Testis (tissue), 3 donors: Measurements from ENCODE around the gene GPR15LG. TPM values are rescaled to one million over a fixed set of nuclear protein-coding genes. Genes with fewer than 3 reads are reported as not detected.
"Not testable (repeated sequence)": the region's sequence is repeated elsewhere in the genome, so short reads cannot be mapped to it uniquely, and the experiment has no call there.

Experiments
- DNase-seq: peaks from one replicate; pipeline ENCODE4 v3.0.0-alpha.2; 2019
- H3K27ac ChIP-seq, 2 donors: fragments of 200-600 bp; sonication (generic); one replicate each; pipeline ENCODE4 v1.5.1; 2019
- H3K27me3 ChIP-seq: fragments of 200-600 bp; sonication (generic); one replicate; pipeline ENCODE4 v1.5.1; 2019
- H3K36me3 ChIP-seq: fragments of 200-600 bp; sonication (generic); one replicate; pipeline ENCODE4 v1.5.1; 2017; ENCODE audit warnings: low read depth; ENCODE audit errors: missing control alignments
- H3K4me1 ChIP-seq: fragments of 200-600 bp; sonication (generic); one replicate; pipeline ENCODE4 v1.5.1; 2019
- H3K4me3 ChIP-seq, 2 donors: fragments of 200-600 bp; sonication (generic); one replicate each; pipeline ENCODE4 v1.5.1; 2017 to 2019
- H3K9me3 ChIP-seq: fragments of 200-600 bp; sonication (generic); one replicate; pipeline ENCODE4 v1.5.1; 2017
- CTCF ChIP-seq, 3 experiments: fragments of 450-650 bp in 2 of 3; fragments of 200-600 bp in 1 of 3; sonication (generic) in 1 of 3; IDR thresholded peaks; one replicate each; pipeline ENCODE4 v1.5.1; 2016 to 2019; ENCODE audit warnings: antibody characterized with exemption in 3 of 3, mild to moderate bottlenecking in 2 of 3, moderate library complexity in 1 of 3
- POLR2A ChIP-seq: fragments of 450-650 bp; IDR thresholded peaks from one replicate; pipeline ENCODE4 v1.6.1; 2017; ENCODE audit warnings: antibody characterized with exemption, mild to moderate bottlenecking, moderate library complexity
- WGBS, 2 donors: methylation state at CpG; one replicate each; pipeline ENCODE4 v1.1.5; 2018; 5-methylcytosine and 5-hydroxymethylcytosine counted together
- intact Hi-C: fragments of 100-400 bp; cut with DNase I; formaldehyde crosslinking; loops from one replicate; pipeline ENCODE4 v1.15.1; 2023; ENCODE audit warnings: low total_unique reads
- polyA plus RNA-seq: library from polyadenylated mRNA; stranded (reverse); fragments of 350-450 nt; fragmentation: Illumina TruSeq; extraction: RNeasy Lipid Tissue Mini Kit (QIAGEN cat#74804); gene quantifications from one replicate; pipeline ENCODE4 v1.2.3, GENCODE V29; 2014; ENCODE audit warnings: low read depth, low replicate concordance; ENCODE audit not compliant: insufficient read depth
- total RNA-seq, 2 donors: library from RNA; depleted of rRNA; stranded (reverse); fragments of >200 nt; gene quantifications; one replicate each; pipeline ENCODE4 v1.2.3, GENCODE V29; 2016

Gene GPR15LG
- total and polyA plus RNA-seq, 3 donors from 2014 or later, result not detected

GRCh38 chr10:84148006-84148597, 25.5 kb upstream of the GPR15LG start:
- H3K27ac ChIP-seq, H3K36me3 ChIP-seq, H3K4me1 ChIP-seq, intact Hi-C loops, H3K4me3 ChIP-seq, DNase-seq, H3K9me3 ChIP-seq, H3K27me3 ChIP-seq: not testable (repeated sequence)
- 84 to 86% methylated on average over 9 of the region's 9 CpGs for WGBS, 2 donors
- peak in 2 of 3 experiments; percentile 38 to 58 for TF ChIP-seq CTCF (IDR thresholded peaks at IDR 0.05)

- Histone ChIP-seq H3K4me1 (no peaks in the 10 kb centered on the region), H3K27me3 (no peaks in the 10 kb centered on the region), H3K4me3 (no peak overlapping the region), H3K9me3 (no peaks in the 10 kb centered on the region), H3K36me3 (no peaks in the 10 kb centered on the region), H3K27ac (no peak overlapping the region)
- 98 to 100% methylated on average over 2 of the region's 2 CpGs for WGBS, 2 donors
- no peak for DNase-seq
- intact Hi-C loops, result loop anchor here (5.0 kb wide), 1 partner anchor 97 kb away; the partner anchor contains the start of gene RGR
- no peak for TF ChIP-seq POLR2A
- TF ChIP-seq CTCF (IDR thresholded peaks at IDR 0.05), result no peak
These were observed 23.7 kb upstream of the GPR15LG start for GRCh38 chr10:84149854-84150253.

- Histone ChIP-seq H3K27ac (no peak overlapping the region), H3K9me3 (no peaks in the 10 kb centered on the region), H3K27me3 (no peaks in the 10 kb centered on the region), H3K36me3 (no peaks in the 10 kb centered on the region), H3K4me1 (no peaks in the 10 kb centered on the region), H3K4me3 (no peak overlapping the region)
- intact Hi-C loops, result loop anchor here (5.0 kb wide), 1 partner anchor 95 kb away; the partner anchor contains the start of gene RGR
- no peak for TF ChIP-seq CTCF (IDR thresholded peaks at IDR 0.05)
- TF ChIP-seq POLR2A, result no peak
- no peak for DNase-seq
These were observed 20.8 kb upstream of the GPR15LG start for GRCh38 chr10:84152769-84153168.

- intact Hi-C loops, result no loop called here
- H3K4me1 ChIP-seq, result no peaks in the 10 kb centered on the region
- no peak overlapping the region for H3K4me3 ChIP-seq
- WGBS, 2 donors, result 88 to 94% methylated on average over 4 of the region's 4 CpGs
- H3K36me3 ChIP-seq, result no peaks in the 10 kb centered on the region
- no peak overlapping the region for H3K27ac ChIP-seq
- H3K9me3 ChIP-seq, result no peaks in the 10 kb centered on the region
- no peaks in the 10 kb centered on the region for H3K27me3 ChIP-seq
- no peak for TF ChIP-seq CTCF (IDR thresholded peaks at IDR 0.05)
- no peak for TF ChIP-seq POLR2A
- no peak for DNase-seq
These were observed 18.1 kb upstream of the GPR15LG start for GRCh38 chr10:84155521-84155920.

GRCh38 chr10:84156009-84156408, 17.6 kb upstream of the GPR15LG start:
- H3K27ac ChIP-seq, result no peak overlapping the region
- H3K4me3 ChIP-seq, result no peak overlapping the region
- intact Hi-C loops, result no loop called here
- no peaks in the 10 kb centered on the region for H3K27me3 ChIP-seq
- no peaks in the 10 kb centered on the region for H3K4me1 ChIP-seq
- no peaks in the 10 kb centered on the region for H3K36me3 ChIP-seq
- no peaks in the 10 kb centered on the region for H3K9me3 ChIP-seq
- no peak for TF ChIP-seq POLR2A
- no peak for TF ChIP-seq CTCF (IDR thresholded peaks at IDR 0.05)
- WGBS, 2 donors, result 77 to 82% methylated on average over 2 of the region's 2 CpGs
- DNase-seq, result no peak
